ENCODE measurements around the gene AFDN. TPM values are rescaled to one million over a fixed set of nuclear protein-coding genes. Genes with fewer than 3 reads are reported as not detected.

AFDN gene
- total RNA-seq, 8 experiments from 2014 or later = 18.1 to 161 (median 103) TPM

DNA sequence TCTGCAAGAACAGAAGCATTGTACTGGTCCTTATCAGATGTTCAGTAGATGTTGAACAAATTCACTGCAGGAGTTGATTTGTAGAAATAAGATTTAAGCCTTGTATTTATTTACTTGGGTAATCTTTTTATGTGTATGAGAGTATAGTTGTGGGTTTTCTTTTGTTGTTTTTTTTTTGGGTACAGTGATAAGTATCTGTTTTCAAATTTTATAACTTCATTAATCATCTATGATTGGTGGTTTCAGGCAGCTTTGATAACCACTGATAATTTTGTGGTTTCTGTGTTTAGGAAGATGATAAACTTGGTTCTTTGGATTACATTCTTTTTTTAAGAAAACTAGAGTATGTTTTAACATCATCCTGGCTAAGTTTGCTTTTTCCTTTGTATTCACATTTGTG is 2.8 kb downstream of the AFDN start:
- Histone ChIP-seq H3K4me1 (replicated peaks in 1 of 2) (peaks cover 14 to 58% of the 10 kb centered on the region in 2 donors), H3K27ac (no peak overlapping the region), H3K4me3 (peak overlapping the region in 4 of 5 donors; percentile 11 to 99 (median 96))
- in situ Hi-C loops (cut with MboI; ENCODE audit: low pct_unique_long_range_greater_than_20kb in 2 of 9, low sequenced_read_pairs in 9 of 9, unreplicated experiment in 9 of 9) = no loop called here
- ATAC-seq (replicated peaks in 6 of 8) = no peak

DNA sequence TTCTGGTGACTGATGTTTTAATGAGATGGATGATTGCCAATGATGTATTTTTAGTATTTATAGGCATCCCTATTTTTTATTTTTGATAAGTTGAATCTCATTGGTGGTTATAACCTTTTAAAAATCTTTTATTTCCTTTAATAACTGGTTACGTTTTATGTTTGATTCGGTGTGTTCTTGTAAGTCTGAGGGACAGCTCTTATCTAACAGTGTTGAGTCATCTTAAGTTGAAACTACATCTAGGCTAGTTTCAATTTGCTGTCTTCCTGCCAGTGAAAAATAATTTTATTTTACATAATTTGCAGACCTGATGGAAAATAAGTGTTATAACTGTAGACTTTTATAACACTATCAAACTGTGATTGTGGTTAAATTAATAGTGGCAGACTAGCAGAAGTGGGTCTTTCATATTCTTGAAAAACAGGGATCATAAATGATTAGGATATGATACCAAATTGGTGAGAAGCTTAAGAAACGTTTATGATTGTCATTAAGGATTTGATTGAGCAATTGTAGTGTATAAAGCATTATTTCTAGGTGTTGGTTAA is 4.6 kb downstream of the AFDN start:
- Histone ChIP-seq H3K27ac (no peak overlapping the region), H3K4me3 (no peak overlapping the region), H3K4me1 (replicated peaks in 1 of 2) (peaks cover 22 to 67% of the 10 kb centered on the region in 2 donors)
- in situ Hi-C loops (cut with MboI; ENCODE audit: low pct_unique_long_range_greater_than_20kb in 2 of 9, low sequenced_read_pairs in 9 of 9, unreplicated experiment in 9 of 9) = no loop called here
- WGBS, 10 experiments = 56 to 100% (median 73%) methylated on average over 1 to 3 of the region's 3 CpGs; no CpG with 5 or more reads in 1 of the 10 experiments
- no peak for ATAC-seq (replicated peaks in 6 of 8)

DNA sequence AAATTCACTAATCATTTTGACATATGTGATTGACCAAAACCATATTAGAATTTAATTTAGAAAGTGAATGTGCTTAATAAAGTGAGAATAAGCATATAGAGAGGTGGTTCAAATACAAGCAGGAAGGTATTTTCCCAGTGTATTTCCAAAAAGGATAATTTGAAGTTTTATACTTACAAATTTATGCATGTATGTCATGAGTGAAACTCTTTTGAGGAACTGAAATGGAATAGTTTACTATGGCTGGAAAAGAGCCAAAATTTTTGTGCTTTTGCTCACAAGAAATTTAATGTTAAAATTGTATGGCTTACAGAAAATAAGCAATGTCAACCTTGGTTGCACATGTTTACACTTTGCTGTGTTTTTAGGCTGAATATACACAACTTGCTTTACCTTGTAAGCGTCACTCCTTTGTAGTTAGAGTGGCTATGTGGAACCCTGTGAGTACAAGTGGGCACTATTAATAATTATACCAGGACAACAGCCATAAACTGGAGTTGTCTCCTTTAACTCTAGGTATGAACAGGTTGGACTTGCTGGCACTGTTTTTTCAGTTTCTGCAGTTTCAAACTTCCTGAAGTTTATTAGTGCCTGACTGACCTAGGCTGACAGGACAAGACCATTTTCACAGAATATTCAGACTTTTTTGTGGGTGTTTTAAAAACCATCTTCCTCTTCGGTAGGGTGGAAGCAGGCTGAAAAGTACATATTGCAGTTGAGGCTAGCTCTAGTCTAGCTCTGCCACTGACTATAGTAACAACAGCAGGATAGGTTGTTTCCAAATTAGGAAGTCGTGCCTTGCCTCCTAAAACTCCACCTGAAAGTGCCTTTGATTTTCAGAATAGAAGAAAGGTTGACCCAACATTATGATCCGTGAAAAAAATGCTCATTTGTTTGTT is 6.0 kb downstream of the AFDN start:
- 27 to 90% (median 60%) methylated on average over 2 to 4 of the region's 4 CpGs; no CpG with 5 or more reads in 1 of the 10 experiments for WGBS, 10 experiments
- peak in 1 of 8 experiments; percentile 28 for ATAC-seq (replicated peaks in 6 of 8)
- H3K27ac ChIP-seq = no peak overlapping the region
- in situ Hi-C loops (cut with MboI; ENCODE audit: low pct_unique_long_range_greater_than_20kb in 2 of 9, low sequenced_read_pairs in 9 of 9, unreplicated experiment in 9 of 9) = no loop called here
- H3K4me3 ChIP-seq = no peak overlapping the region
- H3K4me1 ChIP-seq (replicated peaks in 1 of 2) = peaks cover 22 to 67% of the 10 kb centered on the region in 2 donors

DNA sequence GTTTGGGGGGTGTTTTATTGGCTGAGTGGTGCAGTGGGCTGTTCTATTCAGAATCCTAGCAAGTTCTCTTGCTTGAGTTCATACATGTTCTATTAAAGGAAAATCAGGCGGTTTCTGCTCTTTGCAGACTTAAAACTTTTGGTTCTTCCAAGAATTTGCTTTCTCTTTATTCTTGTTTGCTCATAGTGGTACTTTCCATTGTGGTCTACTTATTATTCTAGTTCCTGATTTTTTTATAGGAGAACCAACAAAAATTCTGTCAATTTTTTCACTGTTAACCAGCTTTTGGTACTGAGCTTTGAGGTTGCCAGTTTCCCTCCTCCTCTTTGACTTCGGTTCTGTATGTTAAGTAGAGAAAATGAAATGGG is 6.7 kb downstream of the AFDN start:
- Histone ChIP-seq H3K4me1 (replicated peaks in 1 of 2) (peaks cover 22 to 71% of the 10 kb centered on the region in 2 donors), H3K27ac (no peak overlapping the region), H3K4me3 (no peak overlapping the region)
- ATAC-seq (replicated peaks in 6 of 8) = no peak
- 56 to 100% (median 71%) methylated on average over 1 to 2 of the region's 2 CpGs; no CpG with 5 or more reads in 1 of the 10 experiments for WGBS, 10 experiments
- in situ Hi-C loops (cut with MboI; ENCODE audit: low pct_unique_long_range_greater_than_20kb in 2 of 9, low sequenced_read_pairs in 9 of 9, unreplicated experiment in 9 of 9) = no loop called here

DNA sequence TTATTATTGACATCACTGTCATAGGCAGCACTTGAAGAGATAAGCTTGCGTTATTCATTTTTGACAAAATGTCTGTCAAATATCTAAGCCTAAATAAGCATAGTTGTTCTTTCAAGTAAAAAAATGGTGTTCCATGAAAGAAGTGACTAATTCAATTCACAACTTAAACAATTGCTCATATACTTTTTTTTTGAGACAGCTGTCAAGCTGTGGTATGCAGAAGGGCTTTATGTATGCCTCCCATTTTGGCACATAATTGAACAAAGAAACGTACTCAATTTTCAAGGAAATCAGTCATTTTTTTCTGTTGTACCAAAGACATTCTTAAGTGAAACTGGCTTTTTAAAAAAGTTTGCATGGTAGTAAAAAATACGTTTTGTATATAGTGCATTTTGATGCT is 8.5 kb downstream of the AFDN start:
- ATAC-seq (replicated peaks in 6 of 8) = no peak
- no peak overlapping the region for H3K4me3 ChIP-seq
- H3K27ac ChIP-seq = no peak overlapping the region
- peaks cover 30 to 62% of the 10 kb centered on the region in 2 donors for H3K4me1 ChIP-seq (replicated peaks in 1 of 2)
- 66 to 100% (median 93%) methylated on average over 1 to 3 of the region's 3 CpGs for WGBS, 10 experiments
- in situ Hi-C loops (cut with MboI; ENCODE audit: low pct_unique_long_range_greater_than_20kb in 2 of 9, low sequenced_read_pairs in 9 of 9, unreplicated experiment in 9 of 9) = no loop called here

DNA sequence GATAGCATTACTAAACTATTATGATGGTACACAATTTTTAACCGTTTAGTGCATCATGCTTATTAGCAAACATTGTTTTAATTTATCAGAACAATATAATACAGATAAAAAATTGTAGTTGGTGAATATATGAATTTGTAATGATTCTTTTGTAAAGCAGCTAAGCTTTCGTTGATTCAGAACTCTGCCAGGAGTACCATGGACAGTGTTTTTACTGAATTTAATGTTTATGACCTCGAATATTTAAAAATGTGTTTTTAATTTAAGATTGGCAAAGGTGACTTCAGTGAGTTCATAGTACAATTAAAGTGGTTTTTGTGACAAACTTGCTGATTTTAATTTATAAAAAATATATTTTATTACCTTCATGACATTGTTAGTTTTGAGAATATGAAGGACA is 10.0 kb downstream of the AFDN start:
- 18 to 100% (median 79%) methylated on average over 1 to 3 of the region's 3 CpGs for WGBS, 10 experiments
- ATAC-seq (replicated peaks in 6 of 8) = no peak
- Histone ChIP-seq H3K4me1 (replicated peaks in 1 of 2) (peaks cover 31 to 55% of the 10 kb centered on the region in 2 donors), H3K4me3 (no peak overlapping the region), H3K27ac (no peak overlapping the region)
- in situ Hi-C loops (cut with MboI; ENCODE audit: low pct_unique_long_range_greater_than_20kb in 2 of 9, low sequenced_read_pairs in 9 of 9, unreplicated experiment in 9 of 9) = no loop called here

DNA sequence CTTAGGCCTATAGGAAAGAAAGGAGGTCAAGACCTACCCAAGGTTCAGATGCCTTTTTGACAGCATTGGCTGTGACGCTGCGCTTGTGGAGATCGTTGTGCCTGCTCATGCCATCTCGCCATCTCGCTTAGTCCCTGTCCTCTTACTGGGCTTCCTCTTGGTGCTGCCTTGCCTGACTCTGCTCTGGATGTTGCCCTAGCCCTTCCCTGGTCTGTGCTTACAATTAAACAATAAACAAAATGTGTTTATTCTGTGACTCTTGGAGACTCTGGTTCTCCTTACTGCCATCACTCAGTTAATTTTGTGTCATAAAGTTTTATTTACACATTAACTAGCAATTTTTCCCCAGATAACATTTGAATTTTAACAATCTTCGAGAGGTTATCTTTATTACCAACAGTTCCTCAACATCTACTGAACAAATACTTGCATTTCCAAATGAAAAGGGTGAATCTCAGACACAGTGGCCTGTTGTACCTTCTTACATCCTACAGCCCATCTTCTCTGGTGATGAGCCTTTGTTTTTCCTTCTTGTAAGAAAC is 11.6 kb downstream of the AFDN start:
- H3K27ac ChIP-seq = no peak overlapping the region
- no peak for ATAC-seq (replicated peaks in 6 of 8)
- in situ Hi-C loops (cut with MboI; ENCODE audit: low pct_unique_long_range_greater_than_20kb in 2 of 9, low sequenced_read_pairs in 9 of 9, unreplicated experiment in 9 of 9) = no loop called here

DNA sequence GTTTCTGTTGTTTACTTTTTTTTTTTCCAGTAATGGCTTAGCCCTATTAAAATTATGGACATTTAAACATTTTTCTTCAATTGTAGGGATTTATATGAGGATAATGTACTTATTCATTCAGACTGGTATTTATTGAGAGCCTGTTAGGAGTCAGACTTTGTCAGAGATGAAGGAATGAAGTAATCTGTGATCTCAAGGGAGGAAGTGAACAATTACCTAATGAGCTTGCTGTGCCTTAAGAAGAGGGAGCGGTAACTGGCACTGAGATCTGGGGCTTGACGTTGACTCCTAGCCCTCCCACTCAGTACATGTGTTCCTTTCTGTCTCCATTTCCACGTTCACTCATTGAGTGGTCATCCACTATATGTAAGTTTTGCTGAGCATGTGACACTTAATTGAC is 12.6 kb downstream of the AFDN start:
- Histone ChIP-seq H3K4me3 (no peak overlapping the region), H3K4me1 (replicated peaks in 1 of 2) (peaks cover 34 to 55% of the 10 kb centered on the region in 2 donors), H3K27ac (no peak overlapping the region)
- WGBS, 10 experiments = 63 to 92% (median 75%) methylated on average over 2 to 3 of the region's 3 CpGs; no CpG with 5 or more reads in 4 of the 10 experiments
- in situ Hi-C loops (cut with MboI; ENCODE audit: low pct_unique_long_range_greater_than_20kb in 2 of 9, low sequenced_read_pairs in 9 of 9, unreplicated experiment in 9 of 9) = no loop called here
- ATAC-seq (replicated peaks in 6 of 8) = peak in 2 of 8 experiments; percentile 69 to 77

More for the DNA sequence above, 11.6 kb downstream of the AFDN start:
- Histone ChIP-seq H3K4me1 (replicated peaks in 1 of 2) (peaks cover 34 to 56% of the 10 kb centered on the region in 2 donors), H3K4me3 (no peak overlapping the region)
- WGBS, 10 experiments = 60 to 100% (median 93%) methylated on average over 1 to 6 of the region's 6 CpGs

DNA sequence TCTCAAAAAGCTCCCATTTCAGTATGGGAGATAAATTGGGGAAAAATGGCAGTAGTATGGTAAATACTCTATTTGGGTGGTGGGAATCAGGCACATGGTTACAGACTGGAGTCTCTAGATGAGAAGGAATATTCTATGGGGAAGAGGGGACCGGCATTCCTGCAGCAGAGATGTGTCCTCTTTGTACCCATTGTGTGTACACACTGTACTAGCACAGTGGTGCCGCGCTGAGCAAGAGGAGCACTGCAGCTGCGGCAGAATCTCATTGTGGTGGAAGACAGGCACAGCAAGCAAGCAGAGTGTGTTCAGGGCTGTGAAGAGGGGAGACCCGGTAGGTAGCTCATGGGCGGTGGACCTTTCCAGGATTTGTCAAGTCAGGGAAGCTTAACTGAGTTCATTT is 13.0 kb downstream of the AFDN start:
- Histone ChIP-seq H3K4me3 (no peak overlapping the region), H3K4me1 (replicated peaks in 1 of 2) (peaks cover 31 to 53% of the 10 kb centered on the region in 2 donors), H3K27ac (no peak overlapping the region)
- in situ Hi-C loops (cut with MboI; ENCODE audit: low pct_unique_long_range_greater_than_20kb in 2 of 9, low sequenced_read_pairs in 9 of 9, unreplicated experiment in 9 of 9) = no loop called here
- ATAC-seq (replicated peaks in 6 of 8) = peak in 4 of 8 experiments; percentile 19 to 82 (median 60)
- WGBS, 10 experiments = 40 to 92% (median 70%) methylated on average over 2 to 6 of the region's 6 CpGs; no CpG with 5 or more reads in 4 of the 10 experiments

DNA sequence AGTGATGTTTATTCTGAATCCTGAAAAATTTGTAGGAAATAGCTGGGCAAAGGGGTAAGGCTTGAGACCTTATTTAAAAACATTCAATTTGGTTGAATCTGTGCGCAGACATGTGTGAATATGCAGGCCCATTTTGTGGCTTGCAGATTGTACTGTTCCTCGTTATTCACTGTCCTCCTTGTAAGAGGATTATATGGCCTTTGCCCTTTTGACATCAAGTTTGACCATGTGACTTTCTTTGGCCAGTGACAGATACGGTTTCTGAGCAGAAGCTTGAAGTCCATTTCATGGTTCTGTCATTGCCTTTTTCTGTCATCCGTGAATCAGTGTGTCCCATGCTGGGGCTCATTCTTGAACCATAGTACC is 13.4 kb downstream of the AFDN start:
- ATAC-seq (replicated peaks in 6 of 8) = no peak
- H3K4me1 ChIP-seq (replicated peaks in 1 of 2) = peaks cover 31 to 50% of the 10 kb centered on the region in 2 donors
- H3K4me3 ChIP-seq = no peak overlapping the region
- in situ Hi-C loops (cut with MboI; ENCODE audit: low pct_unique_long_range_greater_than_20kb in 2 of 9, low sequenced_read_pairs in 9 of 9, unreplicated experiment in 9 of 9) = no loop called here
- no peak overlapping the region for H3K27ac ChIP-seq
- 75 to 100% (median 90%) methylated on average over 1 to 4 of the region's 4 CpGs; no CpG with 5 or more reads in 1 of the 10 experiments for WGBS, 10 experiments

DNA sequence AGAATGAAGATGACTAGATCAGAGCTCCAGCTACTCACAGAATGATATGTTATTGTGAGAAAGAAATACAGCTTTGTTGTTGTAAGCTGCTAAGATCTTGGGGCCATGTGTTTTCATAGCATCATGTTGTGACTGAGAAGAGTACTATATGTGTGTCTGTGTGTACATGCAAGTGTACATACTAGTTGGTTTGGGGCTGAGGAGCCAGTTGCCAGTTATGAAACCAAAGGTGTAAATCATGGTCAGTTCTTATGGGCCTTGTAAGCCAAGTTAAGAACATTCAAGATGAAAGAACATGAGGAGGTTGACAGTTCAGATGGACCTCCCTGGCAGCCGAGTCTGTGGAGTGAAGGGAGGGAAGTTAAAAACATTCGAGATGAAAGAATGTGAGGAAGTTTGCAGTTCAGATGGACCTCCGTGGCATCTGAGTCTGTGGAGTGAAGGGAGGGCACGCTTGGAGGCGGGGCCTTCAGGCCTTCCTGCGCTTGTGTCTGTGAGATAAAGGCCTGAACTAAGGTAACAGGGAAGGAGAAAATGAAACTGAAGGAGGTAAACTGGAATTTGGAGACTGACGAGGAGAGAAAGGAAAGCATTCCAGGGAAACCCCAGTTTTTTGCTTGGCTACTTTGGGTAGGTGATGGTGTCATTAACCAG is 13.9 kb downstream of the AFDN start:
- in situ Hi-C loops (cut with MboI; ENCODE audit: low pct_unique_long_range_greater_than_20kb in 2 of 9, low sequenced_read_pairs in 9 of 9, unreplicated experiment in 9 of 9) = no loop called here
- Histone ChIP-seq H3K4me1 (replicated peaks in 1 of 2) (peaks cover 28 to 45% of the 10 kb centered on the region in 2 donors), H3K27ac (no peak overlapping the region), H3K4me3 (no peak overlapping the region)
- 64 to 93% (median 89%) methylated on average over 2 to 7 of the region's 7 CpGs; no CpG with 5 or more reads in 1 of the 10 experiments for WGBS, 10 experiments
- ATAC-seq (replicated peaks in 6 of 8) = no peak

DNA sequence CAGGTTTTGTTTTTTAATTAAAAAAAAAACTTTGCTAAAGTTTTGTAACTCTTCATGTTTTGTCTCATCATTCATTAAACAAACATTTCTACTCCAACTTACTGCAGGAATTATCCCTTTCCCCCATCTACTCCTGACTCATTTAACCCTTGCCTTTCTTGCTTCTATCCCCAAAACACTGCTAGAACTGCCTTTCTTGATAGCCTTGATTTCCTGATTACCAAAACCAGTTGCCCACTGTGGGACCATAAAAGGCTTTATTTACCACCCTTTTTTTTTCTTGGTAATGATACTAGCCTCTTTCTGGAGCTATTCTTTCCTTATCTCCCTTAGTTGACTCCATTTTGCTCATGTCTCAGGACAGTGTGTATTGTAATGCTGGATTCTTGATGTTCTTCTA is 15.3 kb downstream of the AFDN start:
- ATAC-seq (replicated peaks in 6 of 8) = no peak
- H3K4me1 ChIP-seq (replicated peaks in 1 of 2) = peaks cover 25 to 37% of the 10 kb centered on the region in 2 donors

DNA sequence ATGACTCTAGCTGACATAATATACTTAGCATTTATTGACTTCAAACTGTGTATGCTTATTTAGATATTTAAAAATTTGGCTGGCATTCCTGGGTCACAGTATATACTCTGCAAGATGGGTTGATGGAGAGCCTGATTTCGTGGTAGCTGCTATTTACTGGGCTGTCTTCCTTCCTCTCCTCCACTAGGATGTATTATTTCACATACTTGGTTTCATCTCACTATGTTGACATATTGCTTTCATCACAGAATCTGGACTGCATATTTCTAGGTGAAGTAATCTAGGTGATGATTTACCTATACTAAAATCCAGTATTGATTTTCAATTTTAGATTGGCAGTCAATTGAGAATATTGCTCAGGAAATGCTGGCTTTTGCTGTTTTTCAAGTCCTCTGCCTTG is 15.7 kb downstream of the AFDN start:
- H3K4me3 ChIP-seq = no peak overlapping the region
- ATAC-seq (replicated peaks in 6 of 8) = no peak
- no peak overlapping the region for H3K27ac ChIP-seq
- peaks cover 30 to 37% of the 10 kb centered on the region in 2 donors for H3K4me1 ChIP-seq (replicated peaks in 1 of 2)
- whole genome bisulfite sequencing, 10 experiments = 60 to 100% (median 66%) methylated on average over 1 of the region's 1 CpG; no CpG with 5 or more reads in 4 of the 10 experiments
- in situ Hi-C loops (cut with MboI; ENCODE audit: low pct_unique_long_range_greater_than_20kb in 2 of 9, low sequenced_read_pairs in 9 of 9, unreplicated experiment in 9 of 9) = no loop called here

More for the DNA sequence above, 15.3 kb downstream of the AFDN start:
- H3K4me3 ChIP-seq = no peak overlapping the region
- in situ Hi-C loops (cut with MboI; ENCODE audit: low pct_unique_long_range_greater_than_20kb in 2 of 9, low sequenced_read_pairs in 9 of 9, unreplicated experiment in 9 of 9) = no loop called here
- H3K27ac ChIP-seq = no peak overlapping the region

All from motor neuron (in vitro differentiated cells).